Measurements from ENCODE around the gene ATP5F1C. TPM values are rescaled to one million over a fixed set of nuclear protein-coding genes. Genes with fewer than 3 reads are reported as not detected.

Gene ATP5F1C
- total RNA-seq, 1 experiment from 2014 or later, result 292 TPM

GRCh38 chr10:7792541-7792940 lies 4.6 kb downstream of the ATP5F1C start:
- POLR2A ChIA-PET, result interaction anchor here (0.6 kb wide), 1 partner anchor 165 kb away, joined by 3 read pairs; no protein-coding TSS in a partner anchor

More at GRCh38 chr10:7792541-7792940, 4.6 kb downstream of the ATP5F1C start:
- no peak for DNase-seq (ENCODE audit: low read depth, low spot score)
- Histone ChIP-seq H3K27ac (ENCODE audit: low read depth, low read length) (no peak overlapping the region), H3K4me1 (ENCODE audit: control insufficient read depth in 1 of 2, insufficient read depth in 2 of 2, low read length in 2 of 2) (peaks cover 19 to 45% of the 10 kb centered on the region in 2 experiments; a peak in 3 of 4 replicates), H3K36me3 (ENCODE audit: control insufficient read depth in 1 of 2, insufficient read depth in 2 of 2, low read length in 2 of 2) (peaks cover 0 to 12% of the 10 kb centered on the region in 2 experiments; a peak in 1 of 4 replicates), H3K9ac (ENCODE audit: low read length) (no peak overlapping the region), H3K9me2 (ENCODE audit: insufficient read depth) (no peaks in the 10 kb centered on the region), H2AFZ (ENCODE audit: low read depth, low read length, poor library complexity, severe bottlenecking) (no peak overlapping the region), H4K20me1 (ENCODE audit: insufficient read depth) (peaks cover 33% of the 10 kb centered on the region), H3K79me2 (ENCODE audit: insufficient read depth, low read length) (peaks cover 96% of the 10 kb centered on the region), H3K4me3 (replicated peaks in 1 of 2; ENCODE audit: low read depth in 1 of 2, low read length in 2 of 2) (no peak overlapping the region), H3K27me3 (ENCODE audit: insufficient read depth, low read length) (no peaks in the 10 kb centered on the region), H3K4me2 (ENCODE audit: low read length) (no peak overlapping the region), H3K9me3 (ENCODE audit: control insufficient read depth in 1 of 2, insufficient read depth in 1 of 2, low read depth in 1 of 2, low read length in 2 of 2) (no peaks in the 10 kb centered on the region)
- intact Hi-C loops (cut with micrococcal nuclease), result no loop called here
- RAD21 ChIA-PET (ENCODE audit: low non-redundant PET in 1 of 2, low total read pairs in 2 of 2, uncharacterized antibody in 2 of 2, unreplicated experiment in 2 of 2), result no interaction called here
- no peak for TF ChIP-seq MAX (IDR thresholded peaks at IDR 0.05)
- no peak for TF ChIP-seq SP1 (IDR thresholded peaks at IDR 0.05; ENCODE audit: low read depth)
- TF ChIP-seq POLR2A (IDR thresholded peaks at IDR 0.05; ENCODE audit: borderline replicate concordance, extremely low read depth, insufficient read depth, insufficient read length), result no peak
- TF ChIP-seq RAD21 (IDR thresholded peaks at IDR 0.05; ENCODE audit: low read depth), result no peak
- no peak for TF ChIP-seq POLR2AphosphoS5 (IDR thresholded peaks at IDR 0.05; ENCODE audit: low read depth, low read length)
- no peak for TF ChIP-seq EZH2phosphoT487 (IDR thresholded peaks at IDR 0.05; ENCODE audit: borderline replicate concordance)
- TF ChIP-seq CTCF (IDR thresholded peaks at IDR 0.05 in 2 of 3, conservative IDR thresholded peaks at IDR 0.05 in 1 of 3; ENCODE audit: borderline replicate concordance in 1 of 3, insufficient read depth in 1 of 3, low read depth in 2 of 3, low read length in 2 of 3), result no peak
- no peak for TF ChIP-seq FOSL1 (IDR thresholded peaks at IDR 0.05; ENCODE audit: low read depth)
- no peak for TF ChIP-seq TCF7L2 (IDR thresholded peaks at IDR 0.05; ENCODE audit: borderline replicate concordance, extremely low read depth, insufficient read depth, insufficient read length)
- TF ChIP-seq EZH2 (IDR thresholded peaks at IDR 0.05), result no peak
- BruUV-seq (replicated peaks), result no TSS peak
- ATAC-seq, result no peak
- CTCF ChIA-PET, result no interaction called here
